Measurements from ENCODE around the gene SURF1.

DNA sequence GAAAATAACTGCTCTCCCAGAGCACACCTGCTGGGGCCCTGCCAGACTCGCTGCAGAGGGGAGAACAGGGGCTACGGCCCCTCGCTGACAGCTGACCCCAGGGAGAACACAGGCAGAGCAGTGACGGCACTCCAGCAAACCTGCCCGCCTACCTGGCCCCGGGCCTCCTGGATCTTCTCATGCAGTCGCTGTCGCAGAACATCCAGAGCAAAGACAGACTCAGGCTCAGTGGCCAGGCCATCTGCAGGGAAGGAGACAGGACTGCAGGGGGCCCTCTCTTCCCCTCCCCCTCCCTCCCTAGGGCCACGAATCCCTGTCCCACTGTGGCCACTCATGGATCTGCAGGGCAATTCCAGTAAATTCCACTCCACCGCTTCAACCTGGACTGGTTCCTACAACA is 22.7 kb downstream of the SURF1 start:
- TF ChIP-seq POLR2AphosphoS5 (IDR thresholded peaks at IDR 0.05; ENCODE audit: low read depth, low read length) (no peak), POLR2A (IDR thresholded peaks at IDR 0.05; ENCODE audit: low read depth, low read length) (peak; percentile 33; the same call in 1 of the 2 replicates), TAF1 (IDR thresholded peaks at IDR 0.05; ENCODE audit: borderline replicate concordance, low read depth, low read length) (no peak)
